GM21526 (cell line): ENCODE results near the gene CEP192.
"Not testable (repeated sequence)": the region's sequence is repeated elsewhere in the genome, so short reads cannot be mapped to it uniquely, and the experiment has no call there.

Experiments used
- ATAC-seq: cut with Tn5 transposase; IDR thresholded peaks from one replicate; pipeline ENCODE4 v1.9.1; 2021; ENCODE audit warnings: moderate library complexity; ENCODE audit not compliant: unreplicated experiment, low FRiP score

CEP192 gene

GRCh38 chr18:13026583-13027270 lies 35.6 kb downstream of the CEP192 start:
- ATAC-seq, result no peak

- no peak for ATAC-seq
Measured at GRCh38 chr18:13028869-13029268, 37.7 kb downstream of the CEP192 start.

- no peak for ATAC-seq
Measured at GRCh38 chr18:13032173-13032572, 41.0 kb downstream of the CEP192 start.

GRCh38 chr18:13035249-13035914 lies 44.2 kb downstream of the CEP192 start:
- no peak for ATAC-seq

GRCh38 chr18:13036622-13037320 lies 45.6 kb downstream of the CEP192 start:
- no peak for ATAC-seq

- ATAC-seq, result no peak
Measured at GRCh38 chr18:13039806-13040205, 48.6 kb downstream of the CEP192 start.

GRCh38 chr18:13043066-13043465 lies 51.9 kb downstream of the CEP192 start:
- ATAC-seq, result no peak

GRCh38 chr18:13048061-13048595 lies 57.0 kb downstream of the CEP192 start:
- no peak for ATAC-seq

GRCh38 chr18:13051159-13051558 lies 60.0 kb downstream of the CEP192 start:
- ATAC-seq, result no peak

GRCh38 chr18:13051950-13052349 lies 60.8 kb downstream of the CEP192 start:
- no peak for ATAC-seq

- no peak for ATAC-seq
Measured at GRCh38 chr18:13054336-13054735, 63.2 kb downstream of the CEP192 start.

- no peak for ATAC-seq
Measured at GRCh38 chr18:13061630-13062189, 70.5 kb downstream of the CEP192 start.

- no peak for ATAC-seq
Measured at GRCh38 chr18:13067124-13067523, 76.0 kb downstream of the CEP192 start.

GRCh38 chr18:13067966-13068365 lies 76.8 kb downstream of the CEP192 start:
- ATAC-seq, result no peak

GRCh38 chr18:13070460-13070859 lies 79.3 kb downstream of the CEP192 start:
- no peak for ATAC-seq

- no peak for ATAC-seq
Measured at GRCh38 chr18:13076886-13077285, 85.7 kb downstream of the CEP192 start.

- ATAC-seq, result no peak
Measured at GRCh38 chr18:13077473-13077872, 86.3 kb downstream of the CEP192 start.

GRCh38 chr18:13078065-13078464 lies 86.9 kb downstream of the CEP192 start:
- not testable (repeated sequence) for ATAC-seq

- no peak for ATAC-seq
Measured at GRCh38 chr18:13086906-13087305, 95.7 kb downstream of the CEP192 start.

GRCh38 chr18:13095466-13095865 lies 104.3 kb downstream of the CEP192 start:
- no peak for ATAC-seq

- no peak for ATAC-seq
Measured at GRCh38 chr18:13096232-13096631, 105.1 kb downstream of the CEP192 start.
